Activated CD8-positive, alpha-beta T cell treated with anti-CD3 and anti-CD28 coated beads for 36 hours (primary cell): ENCODE results near the gene TGFBR3L. TPM values are rescaled to one million over a fixed set of nuclear protein-coding genes. Genes with fewer than 3 reads are reported as not detected.
"Not testable (repeated sequence)": the region's sequence is repeated elsewhere in the genome, so short reads cannot be mapped to it uniquely, and the experiment has no call there.

Source experiments
- ATAC-seq: fragments of 200-7000 bp; cut with Tn5 transposase; one replicate; pipeline ENCODE4 v1.10.0; 2021; ENCODE audit warnings: mild to moderate bottlenecking, moderate library complexity
- CTCF ChIA-PET: fragments of 350-600 bp; sonication (Branson Sonifier 250); formaldehyde crosslinking; loops from one replicate; lab custom pipeline; 2021; ENCODE audit warnings: antibody characterized with exemption; lab: Charles Lee
- POLR2A ChIA-PET: fragments of 350-600 bp; sonication (Branson Sonifier 250); formaldehyde crosslinking; loops from one replicate; lab custom pipeline; 2021; ENCODE audit warnings: antibody characterized with exemption; lab: Charles Lee
- DNase-seq: peaks from one replicate; pipeline ENCODE4 v3.0.0-alpha.2; 2020
- H3K27ac Mint-ChIP-seq: one replicate; pipeline ENCODE4 v1.8.0; 2021; ENCODE audit warnings: mild to moderate bottlenecking, mixed read lengths
- H3K27me3 Mint-ChIP-seq: one replicate; pipeline ENCODE4 v1.8.0; 2021; ENCODE audit warnings: mixed read lengths
- H3K36me3 Mint-ChIP-seq: one replicate; pipeline ENCODE4 v1.8.0; 2021; ENCODE audit warnings: low read depth, mixed read lengths
- H3K4me1 Mint-ChIP-seq: one replicate; pipeline ENCODE4 v1.8.0; 2021; ENCODE audit warnings: low read depth, mixed read lengths
- H3K4me3 Mint-ChIP-seq: one replicate; pipeline ENCODE4 v1.8.0; 2021; ENCODE audit warnings: mild to moderate bottlenecking, moderate library complexity, mixed read lengths
- H3K9me3 Mint-ChIP-seq: one replicate; pipeline ENCODE4 v1.8.0; 2021; ENCODE audit warnings: mixed read lengths
- intact Hi-C: fragments of 100-400 bp; cut with micrococcal nuclease; formaldehyde crosslinking; loops from one replicate; pipeline ENCODE4 v1.10.0; 2022
- total RNA-seq, 2 experiments: library from RNA; stranded (reverse); gene quantifications; one replicate each; pipeline ENCODE4 v1.2.3, GENCODE V29; 2021
- TF ChIP-seq, protein P1 (sequence below): fragments of 200-600 bp; IDR thresholded peaks from one replicate; pipeline ENCODE4 v1.8.0; 2022; ENCODE audit warnings: antibody characterized with exemption, mild to moderate bottlenecking

TGFBR3L gene
- total RNA-seq, 2 experiments from 2014 or later = 5.1 to 5.9 TPM

DNA sequence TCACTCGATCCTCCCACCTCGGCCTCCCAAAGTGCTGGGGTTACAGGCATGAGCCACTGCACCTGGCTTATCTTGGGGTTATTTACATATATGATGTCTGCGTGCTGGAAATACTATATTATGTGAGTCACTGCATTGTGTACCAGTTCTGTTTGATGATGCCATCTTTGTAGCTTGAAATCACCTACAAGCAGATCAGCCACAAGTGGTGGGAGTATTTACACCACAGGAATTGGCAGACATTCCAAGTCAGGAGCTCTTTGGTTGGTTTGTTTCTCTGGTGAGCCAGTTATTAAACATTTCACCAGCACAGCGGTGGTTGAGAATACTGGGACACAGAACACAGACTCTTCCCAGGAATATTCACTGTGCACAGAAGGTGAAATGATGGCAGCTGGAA lies 33.3 kb downstream of the TGFBR3L start:
- CTCF ChIA-PET = interaction anchor here (1.0 to 1.7 kb wide), 3 partner anchors 23 to 121 kb away, joined by 3 to 4 read pairs (median 4); no protein-coding TSS in a partner anchor
- no peaks in the 10 kb centered on the region for H3K9me3 Mint-ChIP-seq
- H3K36me3 Mint-ChIP-seq = no peaks in the 10 kb centered on the region
- POLR2A ChIA-PET = no interaction called here
- no peak overlapping the region for H3K27ac Mint-ChIP-seq
- DNase-seq (no peak), ATAC-seq (no peak)
- no peak overlapping the region for H3K4me3 Mint-ChIP-seq
- TF ChIP-seq, protein P1, sequence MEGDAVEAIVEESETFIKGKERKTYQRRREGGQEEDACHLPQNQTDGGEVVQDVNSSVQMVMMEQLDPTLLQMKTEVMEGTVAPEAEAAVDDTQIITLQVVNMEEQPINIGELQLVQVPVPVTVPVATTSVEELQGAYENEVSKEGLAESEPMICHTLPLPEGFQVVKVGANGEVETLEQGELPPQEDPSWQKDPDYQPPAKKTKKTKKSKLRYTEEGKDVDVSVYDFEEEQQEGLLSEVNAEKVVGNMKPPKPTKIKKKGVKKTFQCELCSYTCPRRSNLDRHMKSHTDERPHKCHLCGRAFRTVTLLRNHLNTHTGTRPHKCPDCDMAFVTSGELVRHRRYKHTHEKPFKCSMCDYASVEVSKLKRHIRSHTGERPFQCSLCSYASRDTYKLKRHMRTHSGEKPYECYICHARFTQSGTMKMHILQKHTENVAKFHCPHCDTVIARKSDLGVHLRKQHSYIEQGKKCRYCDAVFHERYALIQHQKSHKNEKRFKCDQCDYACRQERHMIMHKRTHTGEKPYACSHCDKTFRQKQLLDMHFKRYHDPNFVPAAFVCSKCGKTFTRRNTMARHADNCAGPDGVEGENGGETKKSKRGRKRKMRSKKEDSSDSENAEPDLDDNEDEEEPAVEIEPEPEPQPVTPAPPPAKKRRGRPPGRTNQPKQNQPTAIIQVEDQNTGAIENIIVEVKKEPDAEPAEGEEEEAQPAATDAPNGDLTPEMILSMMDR = no peak
- no peaks in the 10 kb centered on the region for H3K27me3 Mint-ChIP-seq
- peaks cover 22% of the 10 kb centered on the region for H3K4me1 Mint-ChIP-seq
- intact Hi-C loops = loop anchor here (10.0 kb wide), 2 partner anchors 57 to 297 kb away; partner anchors contain the start of gene ELAVL1

- Mint-ChIP-seq H3K36me3 (no peaks in the 10 kb centered on the region), H3K4me1 (peaks cover under 1% of the 10 kb centered on the region), H3K9me3 (no peaks in the 10 kb centered on the region), H3K27ac (no peak overlapping the region), H3K4me3 (no peak overlapping the region), H3K27me3 (no peaks in the 10 kb centered on the region)
- intact Hi-C loops = no loop called here
- no peak for DNase-seq
- CTCF ChIA-PET = interaction anchor here (2.2 kb wide), 1 partner anchor 8 kb away, joined by 9 read pairs; no protein-coding TSS in a partner anchor
- ATAC-seq = no peak
- POLR2A ChIA-PET = interaction anchor here (0.9 to 1.0 kb wide), 2 partner anchors 9 to 606 kb away, joined by 3 to 4 read pairs; no protein-coding TSS in a partner anchor
- TF ChIP-seq, protein P1 = no peak
Observed at GRCh38 chr19:7953060-7953459, 38.4 kb downstream of the TGFBR3L start.

DNA sequence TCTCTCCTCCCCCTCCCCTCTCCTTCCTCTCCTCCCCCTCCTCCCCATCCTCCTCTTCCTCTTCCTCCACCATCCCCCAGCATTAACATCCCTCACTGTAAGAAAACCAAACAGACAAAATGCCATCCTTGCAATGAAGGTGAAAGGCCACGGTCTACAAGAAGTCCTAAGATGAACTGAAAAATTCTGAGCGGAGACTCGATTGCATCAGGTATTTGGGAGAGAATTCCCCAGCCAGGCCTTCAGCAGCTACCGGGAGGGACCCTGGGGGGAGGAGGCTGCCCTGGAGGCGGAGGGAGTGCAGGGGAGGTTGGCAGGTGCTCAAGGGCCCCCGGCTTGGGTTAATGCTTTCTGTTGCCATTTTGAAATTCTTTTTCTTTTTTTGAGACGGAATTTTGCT lies 38.9 kb downstream of the TGFBR3L start:
- Mint-ChIP-seq H3K9me3 (no peaks in the 10 kb centered on the region), H3K4me3 (no peak overlapping the region), H3K27me3 (no peaks in the 10 kb centered on the region), H3K4me1 (no peaks in the 10 kb centered on the region), H3K36me3 (no peaks in the 10 kb centered on the region), H3K27ac (no peak overlapping the region)
- DNase-seq (no peak), ATAC-seq (no peak)
- intact Hi-C loops = no loop called here
- TF ChIP-seq, protein P1 = no peak
- ChIA-PET POLR2A (interaction anchor here (0.7 to 1.0 kb wide), 3 partner anchors 8 to 605 kb away, joined by 3 to 4 read pairs (median 3); no protein-coding TSS in a partner anchor), CTCF (interaction anchor here (2.2 kb wide), 1 partner anchor 9 kb away, joined by 9 read pairs; no protein-coding TSS in a partner anchor)

DNA sequence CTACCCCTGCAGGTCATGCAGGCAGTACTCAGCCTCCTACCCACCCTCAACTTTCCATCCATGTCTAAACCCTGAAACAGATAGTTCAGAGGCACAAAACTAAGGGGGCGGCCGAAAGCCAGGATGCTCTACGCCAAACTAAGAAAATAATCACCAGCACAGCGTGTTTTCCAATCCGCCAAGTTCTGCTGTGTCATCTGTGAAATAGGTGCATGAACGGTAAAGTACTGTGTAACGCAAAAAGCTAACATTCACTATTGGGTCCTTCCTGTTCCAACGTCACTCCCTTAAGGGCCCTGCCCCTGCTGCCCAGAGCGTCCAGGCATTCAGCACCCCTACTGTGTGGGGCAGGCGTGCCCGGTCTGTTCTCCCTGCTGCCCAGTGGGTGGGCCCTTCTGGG lies 41.1 kb downstream of the TGFBR3L start:
- ChIA-PET CTCF (interaction anchor here (1.2 kb wide), 1 partner anchor 12 kb away, joined by 3 read pairs; the partner anchor contains the start of gene TIMM44), POLR2A (no interaction called here)
- H3K4me3 Mint-ChIP-seq = no peak overlapping the region

GRCh38 chr19:7959211-7959610 lies 44.6 kb downstream of the TGFBR3L start:
- H3K36me3 Mint-ChIP-seq = peaks cover 8% of the 10 kb centered on the region
- no peak for DNase-seq
- CTCF ChIA-PET = interaction anchor here (1.6 to 2.2 kb wide), 3 partner anchors 11 to 15 kb away, joined by 4 to 8 read pairs (median 5); no protein-coding TSS in a partner anchor
- TF ChIP-seq, protein P1 = no peak
- no peaks in the 10 kb centered on the region for H3K9me3 Mint-ChIP-seq
- no peak for ATAC-seq
- H3K4me1 Mint-ChIP-seq = peaks cover 3% of the 10 kb centered on the region
- no peaks in the 10 kb centered on the region for H3K27me3 Mint-ChIP-seq
- POLR2A ChIA-PET = interaction anchor here (0.6 to 1.7 kb wide), 3 partner anchors 9 to 911 kb away, joined by 3 to 5 read pairs (median 3); no protein-coding TSS in a partner anchor
- no peak overlapping the region for H3K27ac Mint-ChIP-seq
- H3K4me3 Mint-ChIP-seq = no peak overlapping the region
- intact Hi-C loops = no loop called here

More for the DNA sequence above, 41.1 kb downstream of the TGFBR3L start:
- peaks cover 3% of the 10 kb centered on the region for H3K4me1 Mint-ChIP-seq
- intact Hi-C loops = no loop called here
- no peaks in the 10 kb centered on the region for H3K36me3 Mint-ChIP-seq
- no peaks in the 10 kb centered on the region for H3K27me3 Mint-ChIP-seq
- ATAC-seq = peak; percentile 24
- DNase-seq = no peak
- no peaks in the 10 kb centered on the region for H3K9me3 Mint-ChIP-seq
- no peak overlapping the region for H3K27ac Mint-ChIP-seq
- TF ChIP-seq, protein P1 = no peak

DNA sequence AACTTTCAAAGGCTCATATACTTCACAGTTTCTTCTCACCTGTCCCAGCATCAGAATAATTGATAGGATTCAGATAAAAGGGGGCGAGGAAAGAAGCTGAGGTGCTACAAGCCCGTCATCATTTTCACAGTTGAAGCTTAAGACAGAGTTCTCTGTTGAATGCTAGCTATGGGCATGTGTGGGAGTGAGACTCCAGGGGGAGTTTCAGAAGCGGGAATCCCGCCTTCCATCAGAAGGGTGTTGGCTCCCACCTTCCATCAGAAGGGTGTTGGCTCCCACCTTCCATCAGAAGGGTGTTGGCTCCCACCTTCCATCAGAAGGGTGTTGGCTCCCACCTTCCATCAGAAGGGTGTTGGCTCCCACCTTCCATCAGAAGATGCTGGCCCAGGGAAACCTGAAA lies 46.5 kb downstream of the TGFBR3L start:
- H3K27me3 Mint-ChIP-seq, H3K4me3 Mint-ChIP-seq, DNase-seq, H3K9me3 Mint-ChIP-seq, H3K4me1 Mint-ChIP-seq, H3K27ac Mint-ChIP-seq, intact Hi-C loops, ATAC-seq: not testable (repeated sequence)
- ChIA-PET POLR2A (interaction anchor here (1.7 kb wide), 1 partner anchor 7 kb away, joined by 3 read pairs; no protein-coding TSS in a partner anchor), CTCF (interaction anchor here (1.2 kb wide), 1 partner anchor 16 kb away, joined by 3 read pairs; no protein-coding TSS in a partner anchor)
- H3K36me3 Mint-ChIP-seq = peaks cover 12% of the 10 kb centered on the region
